Dedifferentiated amniotic fluid mesenchymal stem cell (primary cell): ENCODE results near the gene UCN.
A peak's percentile ranks its signal among the peaks of the same experiment; 100 is the strongest.
"Not testable (repeated sequence)": the region's sequence is repeated elsewhere in the genome, so short reads cannot be mapped to it uniquely, and the experiment has no call there.

ENCODE experiments used
- DNase-seq: peaks from one replicate; pipeline ENCODE4 v3.0.0-alpha.2; 2016; ENCODE audit errors: extremely low spot score

The UCN gene

GRCh38 chr2:27315122-27315521 lies 6.9 kb upstream of the UCN start:
- no peak for DNase-seq

DNA sequence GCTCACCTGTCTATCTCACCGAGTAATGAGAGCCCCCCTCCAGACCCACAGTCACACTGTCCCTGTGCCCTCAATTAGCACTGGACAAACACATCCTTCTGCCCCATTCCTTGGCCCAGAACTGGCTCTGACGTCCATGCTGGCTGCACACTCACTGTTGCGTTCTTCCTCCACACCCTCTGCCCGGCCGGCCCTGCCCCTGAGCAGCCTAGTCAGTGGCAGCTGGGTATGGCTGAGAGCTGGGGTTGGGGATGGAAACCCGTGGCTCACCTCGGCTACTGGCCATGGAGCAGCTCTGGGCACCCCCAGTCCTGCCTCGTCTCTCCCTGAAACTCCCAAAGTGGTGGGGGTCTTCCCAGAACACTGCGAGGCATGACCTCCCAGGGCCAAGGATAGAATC lies 6.5 kb upstream of the UCN start:
- no peak for DNase-seq

DNA sequence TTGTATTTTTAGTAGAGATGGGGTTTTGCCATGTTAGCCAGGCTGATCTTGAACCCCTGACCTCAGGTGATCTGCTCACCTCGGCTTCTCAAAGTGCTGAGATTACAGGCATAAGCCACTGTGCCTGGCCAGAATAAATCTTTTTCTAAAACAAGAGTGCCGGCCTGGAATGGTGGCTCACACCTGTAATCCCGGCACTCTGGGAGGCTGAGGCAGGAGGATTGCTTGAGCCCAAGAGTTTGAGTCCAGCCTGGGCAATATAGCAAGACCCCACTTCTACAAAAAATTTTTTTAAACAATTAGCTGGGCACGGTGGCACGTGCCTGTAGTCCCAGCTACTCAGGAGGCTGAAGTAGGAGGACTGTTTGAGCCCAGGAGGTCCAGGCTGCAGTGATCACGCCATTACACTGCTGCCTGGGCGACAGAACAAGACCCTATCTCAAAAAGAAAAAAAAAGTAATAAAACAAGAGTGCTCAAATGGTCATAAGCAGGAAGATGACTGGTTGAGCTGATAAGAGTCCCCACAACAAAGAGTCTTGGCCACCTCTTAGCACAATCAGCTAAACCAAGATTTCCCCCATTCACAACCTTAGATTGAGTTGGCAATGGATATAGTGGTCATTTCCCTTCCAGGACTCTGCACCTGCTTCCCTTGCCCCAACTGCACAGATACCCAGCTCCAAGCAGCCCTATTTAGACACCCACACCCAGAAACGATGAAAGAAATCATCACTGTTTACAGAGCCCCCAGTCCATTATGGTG lies 5.8 kb upstream of the UCN start:
- DNase-seq: no peak

GRCh38 chr2:27312152-27312551 lies 3.9 kb upstream of the UCN start:
- DNase-seq: no peak

DNA sequence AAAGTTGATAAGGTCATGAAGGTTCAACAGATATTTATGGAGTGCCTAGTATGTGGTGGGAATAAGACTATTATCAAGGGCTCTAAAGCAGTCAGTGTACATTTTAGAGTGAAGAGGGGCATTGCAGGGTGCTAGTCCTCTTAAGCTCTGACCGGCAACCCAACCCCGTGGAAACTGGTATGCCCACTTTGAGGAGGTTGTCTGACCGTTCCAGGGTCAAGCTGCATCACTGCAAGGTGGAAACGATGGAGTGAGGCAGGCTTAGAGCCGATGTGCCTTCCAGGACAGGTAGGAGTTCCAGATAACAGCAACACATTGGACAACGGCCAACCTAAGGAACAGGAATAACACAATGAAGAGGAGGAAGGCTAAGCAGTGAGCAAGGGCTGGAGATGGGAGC lies 1.4 kb upstream of the UCN start:
- DNase-seq: no peak

DNA sequence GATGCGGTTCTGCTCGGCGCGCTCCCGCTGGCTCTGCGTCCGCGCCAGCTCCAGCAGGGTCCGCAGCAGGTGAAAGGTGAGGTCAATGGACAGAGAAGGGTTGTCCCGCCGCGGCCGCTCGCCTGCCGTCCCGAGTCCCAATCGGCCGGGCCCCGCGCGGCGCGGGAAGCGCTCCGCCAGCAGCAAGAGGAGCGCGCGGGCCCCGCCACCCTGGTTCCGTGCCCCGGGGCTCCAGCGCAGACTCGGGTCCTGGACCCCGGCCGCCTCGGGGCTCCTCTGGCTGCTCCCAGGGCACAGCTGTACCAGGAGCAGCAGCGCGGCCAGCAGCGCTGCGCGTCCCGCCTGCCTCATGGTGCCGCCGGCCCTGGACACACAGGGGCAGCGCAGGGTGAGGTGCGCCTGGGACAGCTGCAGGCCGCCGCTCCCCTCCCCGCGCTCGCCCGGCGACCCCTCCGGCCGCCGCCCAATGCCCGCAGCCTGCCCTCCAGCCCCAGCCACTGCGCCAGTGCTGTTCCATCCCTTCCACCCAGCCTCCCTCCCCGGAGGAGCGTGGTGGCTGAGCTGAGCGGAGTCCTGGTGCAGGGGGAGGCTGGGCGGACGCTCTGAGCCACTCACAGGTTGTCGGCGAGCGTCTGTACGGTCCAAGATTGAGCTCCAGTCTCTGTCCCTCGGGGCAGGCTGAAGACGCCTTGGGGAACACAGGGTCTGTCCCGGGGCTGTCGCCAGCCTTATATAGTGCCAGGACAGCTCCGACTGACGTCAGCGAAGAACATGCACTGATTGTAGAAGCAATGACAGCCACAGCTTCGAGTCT lies 493 bp downstream of the UCN start:
- no peak for DNase-seq

DNA sequence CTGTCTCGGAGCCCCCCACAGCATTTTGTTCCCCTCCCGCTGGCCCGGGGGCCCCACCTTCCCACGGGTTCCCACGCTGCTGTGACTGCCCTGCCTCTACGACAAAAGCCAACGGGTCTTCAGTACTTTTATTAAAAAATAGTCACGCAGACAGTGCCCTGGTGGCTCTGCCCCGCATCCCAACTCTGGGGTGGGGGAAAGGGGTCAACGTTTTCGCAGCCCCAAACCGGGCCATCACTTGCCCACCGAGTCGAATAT lies 1.0 kb downstream of the UCN start:
- DNase-seq: no peak

- DNase-seq: no peak
These were observed 1.5 kb downstream of the UCN start for GRCh38 chr2:27306573-27307286.

DNA sequence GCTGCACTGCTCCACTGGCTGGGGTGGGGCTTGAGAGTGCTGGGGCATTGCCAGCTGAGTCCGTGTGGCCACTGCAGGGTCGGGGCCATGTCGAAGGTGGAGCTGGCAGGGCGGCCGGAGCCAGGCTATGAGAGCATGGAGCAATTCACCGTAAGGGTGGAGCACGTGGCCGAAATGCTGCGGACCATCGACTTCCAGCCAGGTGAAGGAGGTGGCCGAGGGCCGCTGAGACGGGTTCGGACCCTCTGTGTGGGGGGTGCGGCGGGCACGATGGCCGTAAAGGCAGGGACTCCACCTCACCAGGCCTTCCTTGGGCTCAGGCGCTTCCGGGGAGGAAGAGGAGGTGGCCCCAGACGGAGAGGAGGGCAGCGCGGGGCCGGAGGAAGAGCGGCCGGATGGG lies 2.1 kb downstream of the UCN start:
- no peak for DNase-seq

- DNase-seq: no peak
These were observed 2.7 kb downstream of the UCN start for GRCh38 chr2:27305516-27305915.

DNA sequence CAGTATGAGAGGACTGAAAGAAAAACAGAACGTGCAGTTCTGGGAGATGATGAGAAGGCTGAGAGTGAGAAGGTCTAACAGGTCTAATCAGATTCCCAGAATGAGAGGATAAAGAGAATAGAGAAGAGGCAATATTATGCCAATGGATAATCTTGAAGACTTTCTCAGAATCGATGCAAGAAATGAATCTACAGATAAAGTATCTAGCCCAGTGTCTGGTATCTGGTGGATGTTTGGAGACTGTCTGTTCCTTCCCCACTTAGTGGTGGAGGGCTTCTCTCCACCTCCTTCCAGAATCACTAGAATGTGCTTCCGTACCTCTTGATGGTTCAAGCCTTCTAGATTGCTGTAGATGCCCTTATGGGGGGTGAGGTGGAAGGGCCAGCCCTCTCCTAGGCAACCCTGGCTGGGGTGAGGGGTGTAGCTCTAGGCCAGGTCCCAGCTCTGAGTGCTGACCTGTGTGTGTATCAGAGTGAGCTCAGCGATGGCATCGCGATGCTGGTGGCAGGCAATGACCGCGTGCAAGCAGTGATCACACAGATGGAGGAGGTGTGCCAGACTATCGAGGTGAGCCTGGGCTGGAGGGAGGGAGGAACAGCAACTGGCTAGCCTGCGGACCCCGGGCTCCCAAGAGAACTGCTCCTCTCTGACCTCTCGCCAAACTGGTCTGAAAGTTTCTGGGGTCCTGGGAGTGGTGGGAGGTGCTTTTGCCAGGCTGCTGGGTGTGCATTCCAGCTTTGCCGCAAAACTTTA lies 3.6 kb downstream of the UCN start:
- DNase-seq: no peak

- DNase-seq: peak; percentile 75
These were observed 4.9 kb downstream of the UCN start for GRCh38 chr2:27303093-27304025.

GRCh38 chr2:27300606-27301005 lies 7.6 kb downstream of the UCN start:
- not testable (repeated sequence) for DNase-seq

- DNase-seq: no peak
These were observed 9.7 kb downstream of the UCN start for GRCh38 chr2:27298391-27299080.

- no peak for DNase-seq
These were observed 11.1 kb downstream of the UCN start for GRCh38 chr2:27297195-27297594.

DNA sequence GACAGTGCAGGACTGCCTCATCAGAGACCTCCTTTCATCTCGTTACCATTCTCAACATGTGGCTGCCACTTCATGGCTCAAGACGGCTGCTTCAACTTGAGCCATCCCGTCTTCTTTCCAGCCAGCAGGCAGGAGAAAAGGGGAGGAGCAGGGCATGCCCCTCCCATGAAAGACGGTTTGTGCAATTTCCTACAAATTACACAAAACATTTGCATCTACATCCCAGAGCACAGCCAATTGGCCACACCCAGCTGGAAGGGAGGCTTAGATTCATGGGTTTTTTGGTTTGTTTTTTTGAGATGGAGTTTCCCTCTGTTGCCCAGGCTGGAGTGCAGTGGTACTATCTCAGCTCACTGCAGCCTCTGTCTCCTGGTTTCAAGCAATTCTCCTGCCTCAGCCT lies 11.8 kb downstream of the UCN start:
- DNase-seq: no peak

DNA sequence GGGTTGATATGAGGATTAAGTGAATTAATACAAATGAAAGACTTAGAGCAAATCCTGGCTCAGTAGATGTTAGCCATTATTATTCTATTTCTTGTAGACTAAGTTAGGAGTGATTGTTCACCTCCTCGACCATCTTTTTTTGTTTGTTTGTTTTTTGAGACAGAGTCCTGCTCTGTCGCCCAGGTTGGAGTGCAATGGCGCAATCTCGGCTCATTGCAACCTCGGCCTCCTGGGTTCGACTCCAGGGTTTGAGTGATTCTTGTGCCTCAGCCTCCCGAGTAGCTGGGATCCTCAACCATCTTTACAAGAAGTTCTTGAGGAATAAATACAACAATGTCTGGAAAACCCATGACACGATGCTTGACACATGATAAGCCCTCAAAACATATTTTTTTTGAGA lies 13.3 kb downstream of the UCN start:
- no peak for DNase-seq

DNA sequence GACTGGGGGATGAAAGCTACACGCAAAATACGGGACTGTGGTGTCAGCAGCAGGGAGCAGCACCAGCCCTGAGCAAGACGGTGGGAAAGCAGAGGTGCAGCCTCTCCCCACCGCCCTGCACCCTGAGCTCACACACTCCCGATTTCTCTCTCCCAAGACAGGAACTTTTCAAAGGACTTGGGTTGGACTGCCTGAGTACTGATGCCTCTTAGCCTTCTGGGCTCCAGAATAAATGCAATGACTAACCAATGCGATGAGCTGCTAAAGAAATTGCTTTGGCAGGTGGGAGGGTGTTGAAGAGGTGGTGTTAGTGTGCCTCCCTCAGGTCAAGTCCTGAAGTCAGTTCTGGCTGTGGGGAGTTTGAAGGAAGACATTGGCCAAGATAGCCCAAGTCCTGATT lies 16.4 kb downstream of the UCN start:
- DNase-seq: no peak

DNA sequence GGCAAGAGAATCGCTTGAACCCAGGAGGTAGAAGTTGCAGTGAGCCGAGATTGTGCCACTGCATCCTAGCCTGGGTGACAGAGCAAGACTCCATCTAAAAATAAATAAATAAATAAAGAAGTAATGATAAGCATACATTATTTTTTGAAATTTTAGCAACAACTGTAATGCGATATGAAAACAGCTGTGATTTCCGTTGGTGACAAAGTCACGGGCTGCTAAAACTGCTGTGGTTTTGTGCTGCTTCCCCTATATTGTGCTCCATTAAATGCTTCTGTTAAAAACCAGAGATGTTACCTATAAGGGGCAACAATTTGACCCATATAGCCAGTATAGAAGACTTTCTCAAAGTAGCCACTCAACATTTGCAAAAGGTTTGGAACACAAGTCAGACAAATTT lies 17.7 kb downstream of the UCN start:
- no peak for DNase-seq

DNA sequence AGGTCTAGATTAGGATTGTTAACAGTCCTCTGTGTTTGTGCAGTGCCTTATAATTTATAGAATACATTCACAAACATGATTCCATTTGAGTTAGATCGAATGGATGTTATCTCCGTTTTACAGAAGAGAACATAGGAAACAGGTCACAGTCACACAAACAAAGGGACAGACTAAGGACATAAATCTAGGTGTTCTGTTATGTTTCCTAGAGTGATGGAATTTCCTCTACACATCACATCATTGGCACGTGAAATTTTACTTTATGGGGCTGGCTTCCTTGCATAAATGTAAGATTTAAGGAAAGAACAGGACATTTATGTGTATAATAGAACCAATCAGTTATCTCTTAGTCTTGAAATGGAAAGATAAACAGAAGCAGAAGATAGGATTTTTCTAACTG lies 19.6 kb downstream of the UCN start:
- DNase-seq: no peak

DNA sequence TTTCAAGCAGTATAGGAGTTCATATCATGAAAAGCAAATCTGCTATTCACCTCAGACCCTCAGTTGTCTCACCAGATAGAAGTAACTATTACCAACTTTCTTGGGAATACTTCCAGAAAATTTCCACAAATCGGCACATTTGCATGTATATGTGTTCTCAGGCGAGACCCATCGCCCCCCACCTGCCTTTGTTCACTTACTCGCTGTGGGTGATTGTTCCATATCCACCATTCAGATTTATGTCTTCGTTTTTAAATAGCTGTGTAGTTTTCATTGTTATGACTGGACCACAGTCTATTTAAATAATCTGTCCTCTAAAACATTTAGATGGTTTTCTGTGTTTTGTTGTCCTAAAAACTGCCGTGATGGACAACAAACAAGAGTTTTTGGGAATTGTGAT lies 22.8 kb downstream of the UCN start:
- no peak for DNase-seq
